Hepatocyte (in vitro differentiated cells): ENCODE measurements around the gene HOXB6.

ENCODE experiments used
- CTCF ChIP-seq: fragments of 200-600 bp; sonication (generic); IDR thresholded peaks from 2 replicates; pipeline ENCODE4 v1.5.1; 2016; ENCODE audit warnings: antibody characterized with exemption, mild to moderate bottlenecking; ENCODE audit not compliant: poor library complexity
- EZH2 ChIP-seq: fragments of 200-600 bp; sonication (generic); IDR thresholded peaks from 2 replicates; pipeline ENCODE4 v1.6.1; 2016; ENCODE audit warnings: antibody characterized with exemption, mild to moderate bottlenecking, borderline replicate concordance

GRCh38 chr17:48548523-48549280 is 56.1 kb downstream of the HOXB6 start:
- TF ChIP-seq CTCF (no peak), EZH2 (no peak)
